Activated T-cell treated with anti-CD3 and anti-CD28 coated beads, Interleukin-2, amount 50 U/mL, for 4 hours (primary cell): Measurements from ENCODE around the gene LYZL6. TPM values are rescaled to one million over a fixed set of nuclear protein-coding genes. Genes with fewer than 3 reads are reported as not detected.
"Not testable (repeated sequence)": the region's sequence is repeated elsewhere in the genome, so short reads cannot be mapped to it uniquely, and the experiment has no call there.

Experiments used
- ATAC-seq, 2 donors: fragments of 200-7000 bp; cut with Tn5 transposase; one replicate each; pipeline ENCODE4 v1.10.0; 2021
- DNase-seq: peaks from one replicate; pipeline ENCODE4 v3.0.0-alpha.2; 2020
- H3K27me3 Mint-ChIP-seq: one replicate; pipeline ENCODE4 v1.8.0; 2021; ENCODE audit warnings: low read depth, mixed read lengths
- H3K36me3 Mint-ChIP-seq: one replicate; pipeline ENCODE4 v1.8.0; 2022; ENCODE audit warnings: mixed read lengths; ENCODE audit not compliant: insufficient read depth
- H3K4me1 Mint-ChIP-seq: one replicate; pipeline ENCODE4 v1.8.0; 2021; ENCODE audit warnings: low read depth, mixed read lengths
- H3K4me3 Mint-ChIP-seq: one replicate; pipeline ENCODE4 v1.8.0; 2021; ENCODE audit warnings: mild to moderate bottlenecking, moderate library complexity, mixed read lengths
- H3K9me3 Mint-ChIP-seq: one replicate; pipeline ENCODE4 v1.8.0; 2021; ENCODE audit warnings: mixed read lengths
- total RNA-seq, 3 donors: library from RNA; stranded (reverse); gene quantifications; one replicate each; pipeline ENCODE4 v1.2.1, GENCODE V29; 2021

Gene LYZL6
- total RNA-seq, 3 donors from 2014 or later: not detected

DNA sequence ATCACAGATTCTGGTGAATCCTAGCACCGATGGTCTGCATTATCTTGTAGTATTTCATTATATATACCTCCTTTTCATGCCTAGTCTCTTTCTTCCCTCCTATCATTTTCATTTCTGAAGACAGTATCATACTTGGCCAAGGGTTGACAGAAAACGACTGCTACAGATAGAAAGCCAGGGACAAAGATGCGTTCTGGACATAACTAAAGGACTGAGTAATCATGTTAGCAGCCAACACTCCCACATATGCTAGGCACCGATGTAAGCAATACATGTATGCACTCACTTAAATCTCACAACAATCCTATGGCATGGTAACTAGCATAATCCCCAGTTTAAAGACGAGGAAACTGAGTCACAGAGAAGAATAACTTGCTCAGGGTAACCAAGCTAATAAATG lies 35.8 kb downstream of the LYZL6 start:
- no peaks in the 10 kb centered on the region for H3K27me3 Mint-ChIP-seq
- peaks cover 5% of the 10 kb centered on the region for H3K4me1 Mint-ChIP-seq
- ATAC-seq: no peak
- H3K36me3 Mint-ChIP-seq: no peaks in the 10 kb centered on the region
- no peaks in the 10 kb centered on the region for H3K9me3 Mint-ChIP-seq
- no peak overlapping the region for H3K4me3 Mint-ChIP-seq
- no peak for DNase-seq

DNA sequence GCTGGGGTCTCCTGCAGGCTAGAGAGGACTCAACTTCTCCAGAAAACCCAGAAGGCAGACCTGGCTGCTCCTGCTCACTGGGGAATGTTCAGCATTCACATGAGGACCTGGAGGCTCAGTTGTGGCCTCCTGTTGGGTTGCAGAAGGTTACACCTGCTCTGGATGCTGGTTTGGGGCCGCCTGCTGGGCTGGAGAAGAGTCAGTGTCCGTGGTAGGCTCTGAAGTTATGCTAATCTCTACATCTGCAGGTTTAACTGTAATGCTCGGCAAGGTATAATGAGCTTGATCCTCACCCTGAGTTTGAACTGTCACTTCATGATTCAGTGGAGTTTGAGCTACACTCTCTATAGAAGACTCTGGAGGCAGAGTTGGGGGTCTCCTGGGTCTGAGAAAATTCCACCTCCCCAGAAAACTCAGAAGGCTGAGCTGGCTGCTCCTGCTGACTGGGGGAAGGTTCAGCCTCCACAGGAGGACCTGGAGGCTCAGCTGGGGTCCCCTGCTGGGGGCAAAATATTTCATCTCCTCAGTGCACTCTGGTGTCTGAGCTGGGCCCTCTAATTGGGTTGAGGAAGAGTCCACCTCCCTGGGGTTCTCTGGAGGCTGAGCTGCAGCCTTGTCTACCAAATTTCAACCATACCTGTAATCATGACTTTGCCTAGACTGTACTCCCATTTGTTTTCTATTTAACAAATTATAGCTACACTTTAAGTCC lies 36.4 kb downstream of the LYZL6 start:
- Mint-ChIP-seq H3K27me3 (no peaks in the 10 kb centered on the region), H3K4me3 (no peak overlapping the region), H3K4me1 (peaks cover 7% of the 10 kb centered on the region), H3K36me3 (no peaks in the 10 kb centered on the region), H3K9me3 (no peaks in the 10 kb centered on the region)
- no peak for ATAC-seq
- DNase-seq: no peak

DNA sequence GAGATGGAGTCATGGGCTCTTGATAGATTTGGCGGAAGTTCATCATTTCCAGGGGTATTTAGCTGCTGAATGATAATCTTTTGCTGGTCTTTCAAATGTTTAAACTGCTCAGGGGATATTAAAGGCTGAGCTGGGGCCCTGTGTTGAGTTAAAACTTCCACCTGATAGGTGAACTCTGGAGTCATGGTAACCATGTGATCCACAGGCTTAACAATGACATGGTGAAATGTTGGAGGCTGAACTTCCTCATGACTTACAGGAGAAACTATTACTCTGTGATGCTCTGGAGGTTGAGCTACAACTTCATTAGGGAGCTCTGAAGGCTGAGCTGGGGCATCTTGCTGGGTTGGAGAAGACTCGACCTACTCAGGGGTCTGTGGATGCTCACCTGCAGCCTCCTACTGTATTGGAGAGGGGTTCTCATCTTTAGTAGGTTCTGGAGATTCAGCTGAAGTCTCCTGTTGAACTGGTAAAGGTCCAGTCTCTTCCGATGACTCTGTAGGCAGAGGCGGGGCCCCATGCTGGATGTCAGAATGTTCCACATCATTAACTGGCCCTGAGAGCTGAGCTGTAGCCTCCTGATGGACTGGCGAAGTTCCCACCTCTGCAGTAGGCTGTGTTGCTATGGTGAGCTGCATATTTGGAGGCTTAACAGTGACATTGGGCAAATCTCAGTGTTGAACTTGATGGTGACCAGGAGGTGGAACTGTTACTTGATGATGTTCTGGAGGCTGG lies 37.2 kb downstream of the LYZL6 start:
- H3K4me3 Mint-ChIP-seq: no peak overlapping the region
- peaks cover 7% of the 10 kb centered on the region for H3K4me1 Mint-ChIP-seq
- H3K27me3 Mint-ChIP-seq: no peaks in the 10 kb centered on the region
- DNase-seq (no peak), ATAC-seq (no peak)
- no peaks in the 10 kb centered on the region for H3K36me3 Mint-ChIP-seq
- no peaks in the 10 kb centered on the region for H3K9me3 Mint-ChIP-seq

DNA sequence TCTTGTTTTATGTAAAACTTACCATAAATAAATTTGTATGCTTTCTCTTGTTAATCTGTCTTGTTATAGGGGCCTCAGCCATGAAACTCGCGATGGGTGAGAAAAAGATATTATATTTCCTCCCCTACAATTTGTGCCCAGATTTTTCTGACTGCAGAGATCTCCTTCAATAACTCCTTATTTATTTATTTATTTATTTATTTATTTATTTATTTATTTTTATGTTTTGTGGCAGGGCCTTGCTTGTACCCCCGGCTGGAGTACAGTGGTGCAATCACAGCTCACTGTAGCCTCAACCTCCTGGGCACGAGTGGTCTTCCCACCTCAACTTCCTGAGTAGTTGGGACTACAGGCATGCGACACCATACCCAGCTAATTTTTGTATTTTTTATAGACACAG lies 40.1 kb downstream of the LYZL6 start:
- no peak overlapping the region for H3K4me3 Mint-ChIP-seq
- H3K27me3 Mint-ChIP-seq: no peaks in the 10 kb centered on the region
- DNase-seq (no peak), ATAC-seq (no peak)
- H3K36me3 Mint-ChIP-seq: no peaks in the 10 kb centered on the region
- H3K9me3 Mint-ChIP-seq: no peaks in the 10 kb centered on the region
- H3K4me1 Mint-ChIP-seq: peaks cover 35% of the 10 kb centered on the region

DNA sequence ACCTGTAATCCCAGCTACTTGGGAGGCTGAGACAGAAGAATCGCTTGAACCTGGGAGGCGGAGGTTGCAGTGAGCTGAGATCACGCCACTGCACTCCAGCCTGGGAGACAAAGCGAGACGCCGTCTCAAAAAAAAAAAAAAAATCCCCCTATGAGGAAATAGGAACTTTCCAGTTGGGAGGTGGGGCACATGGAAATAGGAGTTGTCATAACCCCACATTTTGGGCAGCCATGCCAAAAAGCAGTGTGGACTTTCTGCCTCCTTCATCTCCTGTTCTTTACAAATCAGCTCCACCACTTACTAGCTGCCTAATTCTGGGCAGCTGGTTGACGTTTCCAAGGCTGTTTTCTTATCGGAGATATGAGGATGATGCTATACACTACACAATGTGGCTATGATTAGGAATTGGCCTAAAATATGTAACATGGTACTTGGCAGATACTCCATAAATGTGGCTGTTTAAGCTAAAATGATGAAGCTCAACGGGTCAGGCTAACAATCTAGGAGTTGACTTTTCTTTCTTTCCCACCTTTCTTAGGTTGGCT lies 41.8 kb downstream of the LYZL6 start:
- no peak overlapping the region for H3K4me3 Mint-ChIP-seq
- no peak for DNase-seq
- H3K36me3 Mint-ChIP-seq: no peaks in the 10 kb centered on the region

DNA sequence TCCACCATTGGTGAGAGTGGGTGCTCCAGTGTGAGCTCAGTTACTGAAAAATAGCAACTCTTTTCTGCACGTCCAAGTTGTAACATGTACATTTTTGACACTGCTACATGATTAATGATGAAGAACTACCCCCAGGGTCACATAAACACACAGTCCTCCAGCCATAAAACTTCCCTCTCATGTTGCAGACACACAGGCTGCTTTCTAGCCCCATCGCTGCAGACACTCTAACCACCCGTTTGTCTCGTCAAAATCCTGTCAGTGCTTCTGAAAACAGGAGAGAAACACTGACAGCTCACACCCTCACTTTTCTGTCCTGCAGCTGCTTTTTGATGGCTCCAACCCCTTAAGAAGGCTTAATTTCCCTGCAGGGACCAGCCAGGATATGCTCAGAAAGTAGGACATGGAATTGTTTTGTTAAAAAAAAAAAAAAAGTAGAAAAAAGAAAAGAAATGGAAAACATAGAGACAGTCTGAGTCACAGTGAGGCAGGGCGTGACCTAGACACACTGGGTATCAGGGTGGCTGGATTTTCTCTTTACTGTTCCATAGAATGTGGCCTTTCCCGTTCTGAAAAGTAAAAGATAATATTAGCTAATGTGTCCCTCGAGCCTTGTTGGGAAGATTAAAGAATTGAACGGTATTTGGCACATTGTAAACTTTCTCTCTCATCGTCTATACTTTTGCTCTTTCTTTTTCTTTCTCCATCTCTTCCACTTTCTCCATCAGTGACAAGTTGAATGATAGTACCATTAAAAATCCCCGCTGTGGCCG lies 42.6 kb downstream of the LYZL6 start:
- peaks cover 48% of the 10 kb centered on the region for H3K4me1 Mint-ChIP-seq
- DNase-seq (no peak), ATAC-seq (peak in 1 of 2 donors; percentile 25)
- H3K4me3 Mint-ChIP-seq: peak overlapping the region; percentile 61
- H3K27me3 Mint-ChIP-seq: no peaks in the 10 kb centered on the region
- no peaks in the 10 kb centered on the region for H3K9me3 Mint-ChIP-seq
- H3K36me3 Mint-ChIP-seq: no peaks in the 10 kb centered on the region

More for the DNA sequence above, 41.8 kb downstream of the LYZL6 start:
- Mint-ChIP-seq H3K27me3 (no peaks in the 10 kb centered on the region), H3K9me3 (no peaks in the 10 kb centered on the region), H3K4me1 (peaks cover 41% of the 10 kb centered on the region)
- no peak for ATAC-seq

DNA sequence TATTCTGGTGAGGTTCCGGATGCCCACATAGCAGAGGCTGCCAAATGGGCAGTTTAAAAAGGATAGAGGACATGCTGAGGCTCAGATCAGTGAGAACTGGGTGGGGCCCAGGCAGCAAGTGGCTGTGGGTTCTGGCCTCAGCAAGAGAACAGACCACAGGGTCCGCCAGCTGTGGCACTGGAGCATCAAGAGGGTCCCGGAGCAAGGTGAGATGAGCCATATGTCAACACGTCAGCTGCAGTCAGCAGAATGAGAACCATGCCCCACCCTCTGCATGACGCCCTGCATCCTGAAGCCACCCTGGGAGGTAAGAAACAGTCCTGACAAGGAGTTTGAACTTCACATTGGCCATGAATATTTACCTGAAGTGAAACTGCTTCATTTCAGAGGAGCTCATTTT lies 43.2 kb downstream of the LYZL6 start:
- H3K27me3 Mint-ChIP-seq: no peaks in the 10 kb centered on the region
- ATAC-seq: no peak
- DNase-seq: no peak
- peaks cover 53% of the 10 kb centered on the region for H3K4me1 Mint-ChIP-seq
- peak overlapping the region; percentile 61 for H3K4me3 Mint-ChIP-seq
- H3K36me3 Mint-ChIP-seq: no peaks in the 10 kb centered on the region
- H3K9me3 Mint-ChIP-seq: no peaks in the 10 kb centered on the region

DNA sequence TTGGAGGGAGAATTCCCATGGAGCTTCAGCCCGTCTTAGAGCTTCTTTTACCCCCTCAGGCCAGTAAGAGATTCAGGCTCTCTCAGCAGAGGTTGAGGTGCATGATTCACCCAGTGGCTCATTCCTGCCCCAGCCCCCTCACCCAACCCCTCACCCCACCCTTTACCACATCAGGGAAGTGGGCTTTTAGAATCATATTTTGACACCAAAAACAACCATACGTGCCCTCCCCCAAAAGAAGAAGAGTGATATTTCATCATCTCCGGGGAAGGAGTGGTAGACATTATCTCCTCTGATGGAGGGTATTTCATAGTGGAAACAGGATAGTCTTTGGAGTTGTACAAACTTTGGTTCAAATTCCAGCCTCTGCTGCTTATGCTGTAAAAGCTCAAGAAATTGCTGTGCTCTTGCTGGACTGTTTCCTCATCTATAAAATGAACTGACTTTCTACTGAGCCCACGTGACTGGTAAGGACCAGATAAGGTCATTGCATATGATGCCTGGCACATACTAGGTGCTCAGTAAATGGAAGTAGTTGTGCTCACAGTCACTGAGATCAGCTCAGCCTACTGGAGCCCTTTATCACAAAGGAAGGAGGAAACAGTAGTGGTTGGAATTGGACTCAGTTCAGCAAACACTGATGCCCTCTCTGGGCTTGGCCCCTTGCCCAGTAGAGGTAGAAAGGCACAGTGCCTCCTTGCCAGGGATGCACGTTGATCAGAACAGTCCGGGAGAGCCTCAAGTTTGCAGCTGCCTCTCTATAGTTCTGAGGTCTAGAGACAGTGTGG lies 45.0 kb downstream of the LYZL6 start:
- peak overlapping the region; percentile 56 for H3K4me3 Mint-ChIP-seq
- ATAC-seq (peak; percentile 72 to 74), DNase-seq (peak; percentile 40)
- no peaks in the 10 kb centered on the region for H3K9me3 Mint-ChIP-seq
- H3K4me1 Mint-ChIP-seq: peaks cover 63% of the 10 kb centered on the region
- H3K36me3 Mint-ChIP-seq: no peaks in the 10 kb centered on the region
- no peaks in the 10 kb centered on the region for H3K27me3 Mint-ChIP-seq

DNA sequence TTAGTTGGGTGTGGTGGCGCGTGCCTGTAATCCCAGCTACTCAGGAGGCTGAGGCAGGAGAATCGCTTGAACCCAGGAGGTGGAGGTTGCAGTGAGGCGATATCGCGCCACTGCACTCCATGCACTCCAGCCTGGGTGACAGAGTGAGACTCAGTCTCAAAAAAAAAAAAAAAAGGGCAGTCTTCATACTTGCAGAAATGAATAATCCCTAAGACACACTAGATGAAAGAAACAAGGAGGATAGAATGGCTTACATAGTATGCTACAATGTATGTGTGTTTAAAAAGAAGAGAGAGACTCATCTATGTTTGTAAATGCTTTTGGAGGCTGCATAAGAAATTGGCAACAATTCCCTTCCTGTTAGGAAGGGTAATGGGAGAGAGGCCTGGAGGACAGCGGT lies 45.7 kb downstream of the LYZL6 start:
- DNase-seq, H3K27me3 Mint-ChIP-seq, H3K36me3 Mint-ChIP-seq, H3K9me3 Mint-ChIP-seq: not testable (repeated sequence)
- Mint-ChIP-seq H3K4me1 (peaks cover 64% of the 10 kb centered on the region), H3K4me3 (peak overlapping the region; percentile 43)
- ATAC-seq: peak in 1 of 2 donors; percentile 5

DNA sequence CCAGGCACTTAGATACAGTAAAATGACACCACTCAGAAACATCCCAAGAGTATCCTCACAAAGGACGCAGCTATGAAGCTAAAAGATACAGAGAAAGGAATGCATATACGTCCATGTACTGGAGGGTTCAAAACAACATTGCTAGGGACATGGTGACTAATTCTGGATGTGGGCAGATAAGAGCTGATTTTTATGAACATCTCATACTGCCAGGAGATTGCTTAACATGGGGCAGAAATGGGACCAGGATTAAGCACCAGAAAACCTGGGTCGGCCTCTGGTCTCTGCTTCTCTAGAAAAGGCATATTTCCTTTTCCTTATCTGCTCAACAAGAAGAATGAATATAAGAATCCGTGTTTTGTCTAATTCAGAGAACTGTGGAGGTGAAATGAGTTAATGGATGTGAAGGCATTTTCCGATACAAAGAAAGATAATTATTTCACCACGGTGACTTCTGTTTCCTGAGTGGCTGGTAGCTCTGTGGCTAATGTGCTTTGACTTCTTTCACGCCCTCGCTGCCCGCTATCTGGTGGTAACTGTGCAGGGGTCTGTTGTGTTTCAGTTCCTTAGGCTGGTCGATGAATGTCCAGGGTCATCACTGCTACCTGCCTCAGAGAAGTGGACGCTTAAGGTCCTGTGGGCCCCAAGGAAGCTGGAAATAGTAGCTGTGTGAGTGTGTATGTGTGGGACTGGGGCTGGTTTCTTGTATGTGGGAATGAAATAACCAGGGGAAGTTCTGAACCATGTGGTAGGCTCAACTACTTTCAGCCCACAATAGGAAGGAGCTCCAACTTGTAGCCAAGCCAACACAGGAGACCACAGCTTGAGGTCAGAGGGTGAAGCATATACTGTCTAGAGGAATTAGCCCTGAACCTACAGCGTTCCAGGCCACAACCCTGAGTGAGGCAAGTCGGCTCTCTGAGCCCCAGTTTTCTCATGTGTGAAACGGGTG lies 47.6 kb downstream of the LYZL6 start:
- Mint-ChIP-seq H3K36me3 (no peaks in the 10 kb centered on the region), H3K4me1 (peaks cover 73% of the 10 kb centered on the region), H3K4me3 (peak overlapping the region; percentile 67), H3K27me3 (no peaks in the 10 kb centered on the region), H3K9me3 (no peaks in the 10 kb centered on the region)
- ATAC-seq (peak; percentile 36 to 52), DNase-seq (peak; percentile 17)

DNA sequence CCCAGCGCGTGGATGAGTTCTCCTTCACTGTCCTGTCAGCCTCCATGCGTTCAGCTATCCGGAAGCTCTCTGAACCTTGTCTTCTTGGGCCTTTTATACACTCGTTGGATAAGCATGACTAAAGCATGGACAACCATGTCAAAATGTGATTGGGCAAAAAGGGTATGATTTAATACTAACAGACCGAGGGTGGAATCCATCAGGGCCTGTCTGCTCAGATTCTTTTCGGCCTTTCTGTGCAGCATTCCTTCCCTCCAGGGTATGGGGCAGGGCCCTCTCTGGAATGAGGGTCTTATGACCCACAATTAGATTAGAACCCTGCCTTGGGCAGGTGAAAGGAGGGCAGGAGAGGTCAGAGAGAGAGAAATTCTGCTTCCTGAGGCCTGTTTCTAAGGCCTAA lies 49.3 kb downstream of the LYZL6 start:
- H3K4me3 Mint-ChIP-seq: no peak overlapping the region
- no peak for ATAC-seq
- H3K9me3 Mint-ChIP-seq: no peaks in the 10 kb centered on the region
- H3K36me3 Mint-ChIP-seq: no peaks in the 10 kb centered on the region
- no peak for DNase-seq
- peaks cover 70% of the 10 kb centered on the region for H3K4me1 Mint-ChIP-seq
- no peaks in the 10 kb centered on the region for H3K27me3 Mint-ChIP-seq

DNA sequence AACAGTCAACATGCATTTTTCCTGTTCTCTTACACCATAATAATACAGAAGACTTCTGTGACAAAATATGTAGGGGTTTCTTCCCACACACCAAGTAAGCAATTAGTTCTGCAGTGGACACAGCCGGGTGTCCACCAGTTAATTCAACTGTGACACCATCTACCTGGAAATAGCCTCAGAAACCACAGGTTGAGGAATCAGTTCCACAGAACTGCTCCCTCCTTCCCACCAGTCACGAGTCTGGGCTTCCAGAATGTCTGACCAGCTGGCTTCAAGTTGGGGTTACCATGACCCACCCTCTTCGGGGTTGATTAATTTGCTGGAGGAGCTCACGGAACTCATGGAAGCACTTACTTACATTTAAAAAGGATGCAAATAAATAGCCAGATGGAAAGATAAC lies 49.8 kb downstream of the LYZL6 start:
- Mint-ChIP-seq H3K27me3 (no peaks in the 10 kb centered on the region), H3K36me3 (no peaks in the 10 kb centered on the region), H3K9me3 (no peaks in the 10 kb centered on the region), H3K4me3 (no peak overlapping the region), H3K4me1 (peaks cover 71% of the 10 kb centered on the region)
- DNase-seq: no peak
- no peak for ATAC-seq
